Body of pancreas (tissue), 4 donors: ENCODE measurements around the gene SETD1B.

Source experiments
- POLR2A ChIP-seq, 3 donors: fragments of 450-650 bp; IDR thresholded peaks; one replicate each; pipeline ENCODE4 v1.6.1; 2016; ENCODE audit warnings: antibody characterized with exemption in 3 of 3, mild to moderate bottlenecking in 2 of 3
- TF ChIP-seq, protein P1 (sequence below), 7 experiments: fragments of 450-650 bp in 4 of 7; fragments of 200-600 bp in 3 of 7; sonication (generic) in 3 of 7; IDR thresholded peaks; one replicate each; pipeline ENCODE4 v1.5.1; 2016 to 2019; ENCODE audit warnings: antibody characterized with exemption in 7 of 7

DNA sequence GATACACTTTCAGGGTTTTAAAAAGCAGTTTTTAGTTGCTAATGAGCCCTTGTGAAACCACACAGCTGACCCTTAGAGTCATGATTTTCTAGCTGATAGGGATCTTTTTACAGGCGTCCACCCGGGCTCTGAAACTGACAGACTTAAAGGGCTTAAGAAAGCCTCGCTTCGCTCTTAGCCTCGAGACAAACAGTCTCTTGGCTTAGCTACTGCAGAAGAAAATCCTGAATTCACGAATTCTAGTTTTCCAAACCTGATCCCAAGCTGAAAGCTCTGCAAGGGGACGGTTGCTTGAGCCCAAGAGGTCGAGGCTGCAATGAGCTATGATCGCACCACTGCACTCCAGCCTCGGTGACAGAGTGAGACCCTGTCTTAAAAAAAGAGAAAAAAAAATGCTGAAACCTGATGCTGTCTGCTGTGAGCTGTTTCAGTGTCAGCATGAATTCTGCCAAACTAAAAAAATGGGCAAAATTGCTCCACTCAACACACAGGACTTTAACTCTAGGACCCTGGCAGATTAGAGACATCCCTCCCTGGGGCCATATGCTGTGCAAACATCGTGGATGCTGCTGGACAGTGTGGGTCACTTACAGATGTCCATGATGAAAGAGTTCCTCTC, 57.9 kb downstream of the SETD1B start:
- TF ChIP-seq, protein P1, sequence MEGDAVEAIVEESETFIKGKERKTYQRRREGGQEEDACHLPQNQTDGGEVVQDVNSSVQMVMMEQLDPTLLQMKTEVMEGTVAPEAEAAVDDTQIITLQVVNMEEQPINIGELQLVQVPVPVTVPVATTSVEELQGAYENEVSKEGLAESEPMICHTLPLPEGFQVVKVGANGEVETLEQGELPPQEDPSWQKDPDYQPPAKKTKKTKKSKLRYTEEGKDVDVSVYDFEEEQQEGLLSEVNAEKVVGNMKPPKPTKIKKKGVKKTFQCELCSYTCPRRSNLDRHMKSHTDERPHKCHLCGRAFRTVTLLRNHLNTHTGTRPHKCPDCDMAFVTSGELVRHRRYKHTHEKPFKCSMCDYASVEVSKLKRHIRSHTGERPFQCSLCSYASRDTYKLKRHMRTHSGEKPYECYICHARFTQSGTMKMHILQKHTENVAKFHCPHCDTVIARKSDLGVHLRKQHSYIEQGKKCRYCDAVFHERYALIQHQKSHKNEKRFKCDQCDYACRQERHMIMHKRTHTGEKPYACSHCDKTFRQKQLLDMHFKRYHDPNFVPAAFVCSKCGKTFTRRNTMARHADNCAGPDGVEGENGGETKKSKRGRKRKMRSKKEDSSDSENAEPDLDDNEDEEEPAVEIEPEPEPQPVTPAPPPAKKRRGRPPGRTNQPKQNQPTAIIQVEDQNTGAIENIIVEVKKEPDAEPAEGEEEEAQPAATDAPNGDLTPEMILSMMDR (IDR thresholded peaks at IDR 0.05) = no peak
- TF ChIP-seq POLR2A (IDR thresholded peaks at IDR 0.05) = no peak
